Thyroid gland (tissue), 4 donors: ENCODE results near the gene HHEX. TPM values are rescaled to one million over a fixed set of nuclear protein-coding genes. Genes with fewer than 3 reads are reported as not detected.

Experiments
- DNase-seq, 2 donors: peaks; one replicate each; pipeline ENCODE4 v3.0.0-alpha.2; 2019
- H3K27ac ChIP-seq, 3 donors: fragments of 200-600 bp; sonication (generic); 1 replicate in 2 of 3; 2 replicates in 1 of 3; pipeline ENCODE4 v1.5.1; 2016 to 2019; ENCODE audit warnings: mild to moderate bottlenecking in 1 of 3, moderate library complexity in 1 of 3
- H3K27me3 ChIP-seq: fragments of 200-600 bp; sonication (generic); one replicate; pipeline ENCODE4 v1.5.1; 2019
- H3K36me3 ChIP-seq, 2 donors: fragments of 200-600 bp; sonication (generic); one replicate each; pipeline ENCODE4 v1.5.1; 2016 to 2019
- H3K4me1 ChIP-seq, 2 donors: fragments of 200-600 bp; sonication (generic); one replicate each; pipeline ENCODE4 v1.5.1; 2017 to 2019
- H3K4me3 ChIP-seq, 3 donors: fragments of 200-600 bp; sonication (generic); replicated peaks in 1 of 3; 1 replicate in 2 of 3; 2 replicates in 1 of 3; pipeline ENCODE4 v1.5.1; 2016; ENCODE audit warnings: mild to moderate bottlenecking in 1 of 3
- H3K9me3 ChIP-seq: fragments of 200-600 bp; sonication (generic); one replicate; pipeline ENCODE4 v1.5.1; 2017
- CTCF ChIP-seq, 6 experiments: fragments of 200-600 bp in 3 of 6; fragments of 450-650 bp in 3 of 6; sonication (generic) in 3 of 6; IDR thresholded peaks; one replicate each; pipeline ENCODE4 v1.5.1; 2016 to 2019; ENCODE audit warnings: antibody characterized with exemption in 6 of 6, mild to moderate bottlenecking in 2 of 6, inconsistent platforms in 1 of 6, moderate library complexity in 1 of 6
- POLR2A ChIP-seq, 2 donors: fragments of 450-650 bp; IDR thresholded peaks; one replicate each; pipeline ENCODE4 v1.6.1; 2017; ENCODE audit warnings: antibody characterized with exemption in 2 of 2, mild to moderate bottlenecking in 2 of 2, moderate library complexity in 1 of 2
- WGBS, 2 donors: methylation state at CpG; one replicate each; pipeline ENCODE4 v1.1.5; 2017; 5-methylcytosine and 5-hydroxymethylcytosine counted together
- intact Hi-C: fragments of 100-400 bp; cut with DNase I; formaldehyde crosslinking; loops from one replicate; pipeline ENCODE4 v1.15.1; 2023
- total RNA-seq, 4 donors: library from RNA; depleted of rRNA; stranded (reverse); fragments of >200 nt; gene quantifications; one replicate each; pipeline ENCODE4 v1.2.3, GENCODE V29; 2016

Gene HHEX
- total RNA-seq, 4 donors from 2014 or later = 90.9 to 154 (median 122) TPM

GRCh38 chr10:92702301-92702916 is 12.7 kb downstream of the HHEX start:
- Histone ChIP-seq H3K27ac (peak overlapping the region in 2 of 3 donors; percentile 50 to 64), H3K4me1 (peaks cover 20 to 28% of the 10 kb centered on the region in 2 donors), H3K36me3 (no peaks in the 10 kb centered on the region), H3K27me3 (no peaks in the 10 kb centered on the region), H3K9me3 (no peaks in the 10 kb centered on the region), H3K4me3 (peak overlapping the region in 1 of 3 donors; percentile 7)
- peak; percentile 51 to 55 for DNase-seq
- WGBS, 2 donors = 37 to 38% methylated on average over 4 of the region's 4 CpGs
- intact Hi-C loops = no loop called here
- TF ChIP-seq POLR2A (IDR thresholded peaks at IDR 0.05) (no peak), CTCF (IDR thresholded peaks at IDR 0.05) (no peak)

- intact Hi-C loops = no loop called here
- no peaks in the 10 kb centered on the region for H3K27me3 ChIP-seq
- TF ChIP-seq POLR2A (IDR thresholded peaks at IDR 0.05) = no peak
- TF ChIP-seq CTCF (IDR thresholded peaks at IDR 0.05) = no peak
These were observed 22.5 kb downstream of the HHEX start for GRCh38 chr10:92712016-92712889.

GRCh38 chr10:92714152-92714845 is 24.5 kb downstream of the HHEX start:
- Histone ChIP-seq H3K4me3 (no peak overlapping the region), H3K36me3 (no peaks in the 10 kb centered on the region), H3K4me1 (peaks cover under 1 to 9% of the 10 kb centered on the region in 2 donors), H3K27ac (no peak overlapping the region), H3K9me3 (no peaks in the 10 kb centered on the region), H3K27me3 (no peaks in the 10 kb centered on the region)
- TF ChIP-seq POLR2A (IDR thresholded peaks at IDR 0.05) (no peak), CTCF (IDR thresholded peaks at IDR 0.05) (no peak)
- 91 to 92% methylated on average over 4 to 5 of the region's 7 CpGs for whole genome bisulfite sequencing, 2 donors
- no peak for DNase-seq
- intact Hi-C loops = no loop called here

More at GRCh38 chr10:92712016-92712889, 22.5 kb downstream of the HHEX start:
- Histone ChIP-seq H3K4me3 (no peak overlapping the region), H3K27ac (no peak overlapping the region), H3K36me3 (no peaks in the 10 kb centered on the region), H3K9me3 (no peaks in the 10 kb centered on the region), H3K4me1 (no peaks in the 10 kb centered on the region)
- DNase-seq = no peak
- 85 to 89% methylated on average over 10 of the region's 10 CpGs for WGBS, 2 donors

GRCh38 chr10:92714872-92715271 is 25.1 kb downstream of the HHEX start:
- intact Hi-C loops = no loop called here
- DNase-seq = no peak

More at GRCh38 chr10:92714872-92715271, 25.1 kb downstream of the HHEX start:
- H3K27ac ChIP-seq = no peak overlapping the region
- no peaks in the 10 kb centered on the region for H3K27me3 ChIP-seq
- no peak for TF ChIP-seq CTCF (IDR thresholded peaks at IDR 0.05)
- no peak for TF ChIP-seq POLR2A (IDR thresholded peaks at IDR 0.05)
- WGBS, 2 donors = 92 to 100% methylated on average over 1 of the region's 3 CpGs
- no peaks in the 10 kb centered on the region for H3K36me3 ChIP-seq
- no peak overlapping the region for H3K4me3 ChIP-seq
- H3K9me3 ChIP-seq = no peaks in the 10 kb centered on the region
- H3K4me1 ChIP-seq = peaks cover 6 to 15% of the 10 kb centered on the region in 2 donors
